SIG-M5 (cell line): ENCODE data around the gene GOLGB1.
"Not testable (repeated sequence)": the region's sequence is repeated elsewhere in the genome, so short reads cannot be mapped to it uniquely, and the experiment has no call there.

Experiments used
- DNase-seq: peaks from one replicate; lab custom pipeline; 2025; lab: John Stamatoyannopoulos, UW

GOLGB1 gene

DNA sequence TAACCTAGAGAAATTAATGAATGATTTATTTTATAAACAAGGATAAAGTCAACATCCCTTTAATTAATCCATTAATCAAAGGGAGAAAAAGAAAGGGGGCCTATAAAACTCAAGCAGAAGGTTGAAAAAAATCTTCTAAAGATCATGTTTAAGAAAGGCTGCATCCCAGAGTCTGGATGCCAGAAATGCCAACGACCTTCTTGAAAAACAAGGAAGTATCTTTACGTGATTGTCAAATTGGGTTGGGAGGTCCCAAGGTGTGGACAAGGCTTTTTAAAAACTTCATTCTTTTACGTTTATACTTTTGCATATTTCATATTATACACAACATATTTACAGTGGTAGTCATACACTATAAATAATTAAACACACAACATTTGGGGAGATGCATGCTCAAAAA is 1.6 kb downstream of the GOLGB1 start:
- DNase-seq = no peak

DNA sequence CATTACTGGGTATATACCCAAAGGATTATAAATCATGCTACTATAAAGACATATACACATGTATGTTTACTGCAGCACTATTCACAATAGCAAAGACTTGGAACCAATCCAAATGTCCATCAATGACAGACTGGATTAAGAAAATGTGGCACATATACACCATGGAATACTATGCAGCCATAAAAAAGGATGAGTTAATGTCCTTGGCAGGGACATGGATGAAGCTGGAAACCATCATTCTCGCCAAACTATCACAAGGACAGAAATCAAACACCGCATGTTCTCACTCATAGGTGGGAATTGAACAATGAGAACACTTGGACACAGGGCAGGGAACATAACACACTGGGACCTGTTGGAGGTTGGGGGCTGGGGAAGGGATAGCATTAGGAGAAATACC is 6.4 kb downstream of the GOLGB1 start:
- DNase-seq = not testable (repeated sequence)

DNA sequence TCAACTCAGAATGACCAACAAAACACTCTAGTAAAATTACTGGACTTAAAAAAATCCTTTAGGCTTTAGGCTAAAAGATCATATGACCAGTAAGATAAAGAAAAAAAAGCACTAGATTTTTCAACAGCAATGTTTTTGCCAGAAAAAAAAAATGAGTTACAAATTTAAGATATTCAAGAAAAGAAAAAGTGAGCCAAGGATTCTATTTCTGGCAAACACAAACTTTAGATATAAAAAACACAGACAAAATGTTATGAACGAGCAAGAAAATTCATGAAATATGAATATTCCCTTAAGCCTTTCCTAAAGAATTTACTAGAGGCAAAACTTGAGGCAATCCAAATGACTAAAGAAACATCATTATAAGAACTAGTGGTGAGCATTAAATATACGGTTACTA is 8.6 kb downstream of the GOLGB1 start:
- no peak for DNase-seq

DNA sequence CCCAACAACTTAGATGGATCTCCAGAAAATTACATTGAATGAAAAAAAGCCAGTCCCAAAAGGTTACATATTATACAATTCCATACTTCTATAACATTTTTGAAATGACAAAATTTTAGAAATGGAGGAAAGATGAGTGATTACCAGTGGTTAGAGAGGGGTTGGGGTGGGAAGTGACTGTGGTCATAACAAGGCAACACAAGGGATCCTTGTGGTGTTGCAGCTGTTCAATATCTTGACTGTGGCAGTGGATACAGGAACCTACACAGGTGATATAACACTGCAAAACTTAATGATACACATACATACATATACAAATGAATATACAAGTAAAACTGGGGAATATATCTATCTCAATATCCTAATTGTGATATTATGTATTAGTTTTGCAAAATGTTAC is 9.6 kb downstream of the GOLGB1 start:
- no peak for DNase-seq

DNA sequence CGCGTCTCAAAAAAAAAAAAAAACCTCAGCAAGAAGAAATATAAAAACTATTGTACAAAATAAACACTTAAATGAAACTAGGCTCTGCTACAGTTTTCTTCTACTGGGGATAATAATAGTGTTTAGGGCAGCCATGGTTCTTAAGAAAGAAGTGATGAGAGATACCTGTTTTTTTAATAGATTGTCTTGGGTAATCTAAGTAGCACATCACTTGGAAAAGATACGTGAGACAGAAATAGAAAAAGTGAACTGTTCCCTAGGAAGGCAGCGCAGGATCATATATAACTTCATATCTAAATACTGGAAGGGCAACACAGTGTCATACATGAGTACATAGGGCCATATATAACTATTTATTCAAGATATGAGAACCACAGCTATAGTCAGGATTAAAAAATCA is 11.9 kb downstream of the GOLGB1 start:
- no peak for DNase-seq

DNA sequence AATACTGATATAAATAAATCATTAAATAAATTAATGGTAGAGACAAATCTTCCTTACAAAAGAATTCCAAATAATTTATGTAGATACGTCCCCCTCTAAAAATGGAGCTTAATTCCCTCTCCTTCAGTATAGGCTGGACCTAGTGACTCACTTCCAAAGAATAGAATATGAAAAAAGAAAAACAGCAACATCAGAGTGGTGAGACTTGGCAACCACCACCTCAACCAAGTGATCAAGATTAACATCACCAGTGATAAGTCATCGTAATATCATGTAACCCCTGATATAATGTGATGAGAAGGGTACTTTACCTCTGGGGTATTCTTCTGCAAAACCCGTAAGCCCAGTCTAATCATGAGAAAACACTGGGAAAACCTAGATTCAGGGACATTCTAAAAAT is 13.4 kb downstream of the GOLGB1 start:
- no peak for DNase-seq

DNA sequence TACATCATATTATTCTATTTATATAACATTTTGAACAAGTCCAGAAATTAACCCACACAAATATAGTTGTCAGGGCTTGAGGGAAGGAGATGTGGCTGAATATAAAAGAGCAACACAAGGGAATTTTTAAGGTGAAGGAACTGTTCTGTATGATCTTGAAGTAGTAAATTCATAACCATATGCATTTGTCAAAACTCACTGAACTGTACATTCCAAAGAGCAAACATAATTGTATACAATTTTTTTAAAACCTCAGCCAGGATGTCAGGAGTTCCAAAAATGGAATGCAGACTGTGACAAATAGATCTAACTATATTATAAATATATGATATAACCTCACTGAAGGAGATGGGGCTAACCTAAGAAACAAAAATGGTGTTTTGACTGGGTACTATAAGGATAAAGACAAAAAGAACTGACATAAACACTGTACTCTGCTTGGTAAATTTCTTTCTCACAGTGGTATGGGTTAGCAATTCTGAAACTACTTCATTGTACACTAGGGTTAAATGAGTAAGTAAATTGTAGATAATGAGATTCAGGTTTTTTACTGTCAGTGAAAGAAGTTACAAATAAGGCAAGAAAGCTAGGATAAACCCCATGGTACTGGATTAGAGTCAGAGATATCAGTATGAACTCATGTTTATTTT is 14.4 kb downstream of the GOLGB1 start:
- no peak for DNase-seq

DNA sequence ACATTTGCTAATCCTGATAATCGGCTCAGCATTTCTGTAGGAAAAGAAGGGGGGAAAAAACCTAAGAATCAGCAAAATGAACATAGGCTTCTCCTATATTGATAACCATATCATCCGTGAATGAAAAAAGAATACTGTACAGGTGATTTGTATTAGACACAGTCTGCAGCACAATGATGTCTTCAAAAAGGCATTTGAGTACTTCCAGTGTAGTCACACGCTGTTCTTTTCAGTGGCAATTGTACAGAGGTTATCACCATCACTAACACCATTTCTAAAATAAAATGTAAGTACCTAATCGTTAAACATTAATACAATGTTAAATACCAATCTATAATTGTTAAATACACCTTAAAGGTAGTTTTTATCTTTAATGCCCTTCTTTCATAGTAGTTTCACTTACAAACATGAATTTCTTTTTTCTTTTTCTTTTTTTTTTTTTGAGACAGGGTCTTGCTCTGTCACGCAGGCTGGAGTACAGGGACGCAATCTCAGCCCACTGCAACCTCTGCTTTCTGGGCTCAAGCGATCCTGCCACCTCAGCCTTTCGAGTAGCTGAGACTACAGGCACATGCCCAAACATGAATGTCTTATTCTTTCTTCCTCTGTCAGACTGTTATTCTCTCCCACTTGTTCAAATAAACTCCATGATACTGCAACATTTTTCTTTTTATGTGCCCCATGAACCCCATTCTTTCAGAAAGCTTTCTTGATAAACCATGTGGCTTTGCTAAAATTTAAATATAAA is 18.4 kb downstream of the GOLGB1 start:
- no peak for DNase-seq

DNA sequence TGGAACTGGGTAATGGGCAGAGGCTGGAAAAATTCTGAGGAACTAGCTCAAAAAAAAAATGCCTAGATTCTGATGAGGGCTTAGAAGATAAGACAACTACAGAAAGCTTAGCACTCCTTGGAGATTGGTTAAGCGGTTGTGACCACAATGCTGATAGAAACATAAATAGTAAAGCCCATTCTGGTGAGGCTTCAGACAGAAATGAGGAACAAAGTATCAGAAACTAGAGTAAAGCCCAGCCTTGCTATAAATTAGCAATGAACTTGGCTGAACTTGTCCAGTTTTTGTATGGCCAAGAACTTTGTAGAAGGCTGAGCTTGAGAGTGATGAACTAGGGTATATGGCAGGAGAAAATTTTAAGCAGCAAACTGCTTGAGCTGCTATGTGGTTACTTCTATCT is 25.4 kb downstream of the GOLGB1 start:
- peak; percentile 43 for DNase-seq

DNA sequence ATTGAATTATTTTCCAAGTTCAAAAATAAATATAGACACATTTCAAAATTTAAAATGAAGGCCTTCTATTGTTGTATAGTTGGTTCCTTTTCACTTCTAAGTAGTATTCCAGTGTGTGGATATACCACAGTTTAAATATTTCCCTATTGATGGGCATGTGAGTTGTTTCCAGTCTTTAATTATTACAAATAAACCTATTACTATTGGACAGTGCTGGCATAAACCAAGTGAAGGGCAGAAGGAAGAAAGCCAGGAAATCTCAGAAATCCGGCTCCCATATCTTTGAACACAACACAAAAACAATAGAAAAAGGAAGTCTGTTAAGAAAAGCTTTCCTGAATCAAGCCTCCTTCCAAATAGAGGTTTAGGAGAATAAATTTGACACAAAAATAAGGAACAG is 26.1 kb downstream of the GOLGB1 start:
- DNase-seq = no peak

DNA sequence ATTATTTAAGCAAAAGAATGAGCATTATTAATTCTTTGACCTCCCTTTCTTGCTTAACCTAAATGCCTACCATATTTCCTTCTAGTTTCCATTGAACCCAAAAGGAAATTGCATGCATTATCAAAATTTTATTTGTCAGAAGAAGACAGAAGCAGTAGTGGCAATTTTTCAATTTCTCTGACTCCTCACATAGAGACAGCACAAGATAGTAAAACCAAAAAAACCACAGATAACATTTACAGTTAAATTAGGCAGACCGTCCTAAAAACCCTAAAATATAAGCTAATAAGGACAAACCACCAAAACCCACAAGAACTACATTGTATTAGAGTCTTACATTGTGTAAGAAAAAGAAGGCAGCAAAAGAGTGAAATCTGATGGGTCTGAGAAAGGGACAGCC is 27.1 kb downstream of the GOLGB1 start:
- DNase-seq = no peak

DNA sequence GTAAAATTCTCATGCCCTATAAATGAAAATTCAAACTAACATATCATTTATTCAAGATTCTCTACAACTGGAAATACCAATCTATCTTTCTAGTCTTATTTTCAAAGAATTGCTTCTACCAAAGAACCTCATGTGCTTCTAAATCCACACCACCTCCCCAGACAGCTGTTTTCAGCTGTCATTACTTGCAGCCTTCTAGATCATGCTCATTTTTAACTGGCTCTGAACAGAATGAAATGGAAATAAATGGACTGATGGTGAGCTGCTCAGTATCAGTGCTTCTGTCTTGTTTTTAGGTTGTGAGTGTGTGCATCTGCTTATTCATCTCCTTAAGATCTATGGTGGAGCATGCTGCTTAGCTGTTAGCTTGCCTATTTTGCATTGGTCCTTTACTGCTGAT is 29.4 kb downstream of the GOLGB1 start:
- DNase-seq = no peak

DNA sequence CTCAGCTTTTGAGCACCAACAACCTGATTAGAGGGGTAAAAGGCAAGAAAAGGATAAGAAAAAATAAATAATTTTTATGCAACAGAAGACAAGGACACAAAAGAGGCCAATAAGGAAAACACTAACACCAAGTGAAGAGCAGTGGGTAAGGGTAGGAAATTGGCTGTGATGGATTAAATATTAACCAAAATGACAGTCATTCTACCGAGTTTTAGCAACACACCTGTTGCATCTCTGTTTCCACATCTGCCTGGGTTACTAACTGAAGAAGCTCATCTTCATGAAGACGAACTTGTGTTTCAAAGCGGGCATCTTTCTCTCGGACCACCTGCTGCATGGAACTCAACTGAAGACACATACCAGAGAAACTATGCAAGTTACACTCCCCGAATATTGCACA is 30.1 kb downstream of the GOLGB1 start:
- DNase-seq = no peak

DNA sequence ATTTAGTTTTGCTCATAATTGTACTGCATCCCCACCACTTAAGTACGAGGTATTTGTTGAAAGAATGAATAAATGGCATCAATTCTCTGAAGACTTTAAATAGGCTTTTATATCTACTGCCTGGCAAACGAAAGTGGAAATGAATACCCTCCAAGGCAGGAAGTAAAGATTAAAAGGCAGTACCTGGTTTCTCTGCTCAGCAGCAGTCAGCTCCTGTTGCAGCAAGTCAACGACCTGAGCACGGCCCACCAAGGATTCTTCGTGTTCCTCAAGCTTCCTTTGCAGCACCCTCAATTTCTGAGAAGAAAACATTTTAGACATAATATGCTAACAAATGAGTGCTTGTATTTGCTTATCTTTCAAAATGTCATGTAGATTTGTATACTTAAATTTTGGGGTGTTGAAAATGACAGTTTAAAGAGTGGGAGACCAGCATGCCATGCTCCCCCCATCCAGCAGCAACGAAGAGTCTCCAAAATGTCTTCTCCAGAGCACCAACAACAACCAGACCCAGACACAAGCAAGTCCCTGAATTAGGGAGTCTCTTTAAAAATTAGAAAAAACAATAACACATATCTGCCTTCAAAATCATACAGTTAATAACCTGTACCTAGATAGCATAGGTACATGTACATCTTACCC is 31.2 kb downstream of the GOLGB1 start:
- DNase-seq = no peak

DNA sequence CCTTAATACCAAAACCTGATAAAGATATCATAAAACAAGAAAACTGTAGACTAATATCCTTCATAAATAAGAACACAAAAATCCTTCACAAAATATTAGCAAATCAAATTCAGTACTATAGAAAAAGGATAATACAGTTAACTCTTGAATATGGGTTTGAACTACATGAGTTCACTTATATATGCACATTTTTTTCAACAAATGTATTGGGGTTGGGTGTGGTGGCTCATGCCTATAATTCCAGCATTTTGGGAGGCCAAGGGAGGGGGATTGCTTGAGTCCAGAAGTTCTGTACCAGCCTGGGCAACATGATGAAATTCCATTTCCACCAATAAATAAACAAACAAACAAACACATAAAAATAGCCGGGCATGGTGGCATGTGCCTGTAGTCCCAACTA is 39.2 kb downstream of the GOLGB1 start:
- no peak for DNase-seq

DNA sequence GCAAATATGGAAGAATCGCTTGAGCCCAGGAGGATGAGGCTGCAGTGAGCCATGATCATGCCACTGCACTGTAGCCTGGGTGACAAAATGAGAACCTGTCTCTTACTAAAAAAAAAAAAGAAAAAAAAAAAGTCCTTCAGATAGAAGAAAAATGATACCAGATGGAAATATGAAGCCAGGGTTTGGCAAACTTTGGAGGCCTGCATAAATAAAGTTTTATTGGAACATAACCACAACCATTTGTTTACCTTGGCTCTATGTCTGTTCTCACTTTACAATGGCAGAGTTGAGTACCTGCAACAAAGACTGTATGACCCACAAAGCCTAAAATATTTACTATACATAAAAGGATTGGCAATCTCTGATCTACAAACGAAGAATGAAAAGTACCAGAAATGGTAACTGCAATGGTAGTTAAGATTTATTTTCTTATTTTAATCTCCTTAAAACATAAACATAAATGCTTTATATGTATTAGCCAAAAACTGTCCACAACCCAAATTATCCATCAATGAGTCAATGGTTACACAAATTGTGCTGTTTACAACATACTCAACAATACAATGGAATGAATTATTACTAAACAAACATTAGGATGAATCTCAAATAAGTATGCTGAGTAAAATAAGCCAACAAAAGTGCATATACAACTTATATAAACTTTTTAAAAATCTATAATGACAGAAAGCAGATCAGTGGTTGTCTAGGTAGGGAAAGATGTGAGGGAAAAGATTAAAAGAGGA is 41.8 kb downstream of the GOLGB1 start:
- no peak for DNase-seq

DNA sequence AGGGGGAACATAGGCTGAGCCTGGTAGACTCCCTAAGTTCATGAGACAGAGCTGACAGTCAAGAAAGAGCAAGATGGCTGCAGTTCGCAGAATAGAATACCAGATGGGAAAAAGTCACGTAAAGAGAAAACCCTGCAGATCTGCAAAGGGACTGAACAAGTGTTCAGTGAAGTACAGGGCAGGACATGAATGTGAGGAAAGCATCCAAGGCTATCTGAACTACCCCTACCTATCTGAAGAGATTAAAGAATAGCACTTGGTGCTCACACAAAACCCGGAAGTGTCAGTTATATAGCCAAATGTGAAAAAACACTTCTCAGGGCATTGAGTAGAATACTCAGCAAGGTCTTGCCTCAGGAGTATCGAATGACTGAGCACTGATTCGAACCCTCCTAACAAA is 44.0 kb downstream of the GOLGB1 start:
- no peak for DNase-seq

DNA sequence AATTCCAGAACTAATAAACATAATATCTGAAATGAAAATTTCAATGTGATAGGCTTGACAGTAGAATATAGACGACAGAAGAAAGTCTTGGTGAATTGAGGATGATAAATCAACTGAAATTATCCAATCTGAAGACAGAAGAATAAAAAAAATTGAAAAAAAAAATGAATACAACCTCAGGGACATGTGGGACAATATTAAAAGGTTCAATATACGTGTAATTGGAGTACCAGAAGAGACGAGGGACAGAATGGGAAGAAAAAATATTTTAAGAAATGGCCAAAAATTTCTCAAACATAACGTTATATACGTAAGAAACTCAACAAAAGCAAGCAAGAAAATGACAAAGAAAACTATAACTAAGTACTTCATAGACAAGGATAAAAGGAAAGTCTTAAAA is 45.6 kb downstream of the GOLGB1 start:
- no peak for DNase-seq

DNA sequence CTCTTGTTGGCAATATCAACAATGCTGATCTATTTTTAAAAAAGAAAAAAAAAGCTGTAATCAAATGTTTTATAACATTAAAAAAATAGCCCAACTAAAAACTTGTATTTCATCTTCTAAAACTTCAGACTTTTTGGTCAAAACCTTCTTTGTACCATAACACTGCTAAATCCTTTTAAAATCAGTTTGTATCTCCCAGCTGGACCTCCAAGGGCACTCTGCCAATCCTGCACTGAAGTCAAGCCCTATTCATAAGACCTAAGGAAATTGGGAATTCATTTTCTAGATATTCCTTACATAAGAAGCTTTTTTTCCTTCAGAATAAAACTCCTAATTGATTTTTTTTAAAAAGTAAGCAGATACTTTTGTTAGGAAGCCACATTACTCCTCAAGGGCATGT is 50.6 kb downstream of the GOLGB1 start:
- no peak for DNase-seq

DNA sequence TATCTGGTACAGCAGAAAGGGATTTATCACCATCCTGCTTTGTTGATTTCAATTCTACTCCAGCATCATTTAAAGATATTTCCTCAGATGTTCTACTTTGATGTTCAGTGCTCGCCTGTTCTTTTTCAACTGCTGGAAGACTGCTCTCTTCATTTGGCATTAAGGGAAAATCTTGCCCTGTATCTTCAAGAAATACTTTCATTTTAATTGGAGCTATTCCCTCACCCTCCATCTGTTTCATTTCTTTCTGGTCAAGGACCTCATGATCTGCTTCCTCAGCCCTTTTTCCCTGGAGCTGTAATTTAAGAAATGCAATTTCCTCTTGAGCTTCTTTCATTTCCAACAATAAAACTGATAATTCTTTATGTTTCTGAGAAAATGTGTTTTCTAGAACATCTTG is 51.1 kb downstream of the GOLGB1 start:
- no peak for DNase-seq

DNA sequence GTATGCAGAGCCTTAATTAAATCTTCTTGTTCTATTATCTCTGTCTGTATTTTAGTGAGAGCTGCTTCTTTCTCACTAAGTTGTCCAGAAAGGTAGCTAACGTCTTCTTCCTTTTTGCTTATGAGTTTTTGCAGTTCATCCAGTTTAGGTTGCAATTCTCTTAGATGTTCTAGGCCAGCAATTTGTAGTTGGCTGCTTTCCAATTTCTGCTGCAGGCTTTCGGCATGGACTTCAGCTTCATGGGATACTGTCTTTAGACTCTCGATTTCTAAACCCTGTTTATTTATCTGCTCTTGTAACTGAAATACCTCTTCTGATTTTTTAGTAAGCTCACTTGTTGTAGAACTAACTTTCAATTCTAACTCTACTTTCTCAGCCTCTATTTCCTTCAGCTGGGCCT is 53.4 kb downstream of the GOLGB1 start:
- DNase-seq = no peak

DNA sequence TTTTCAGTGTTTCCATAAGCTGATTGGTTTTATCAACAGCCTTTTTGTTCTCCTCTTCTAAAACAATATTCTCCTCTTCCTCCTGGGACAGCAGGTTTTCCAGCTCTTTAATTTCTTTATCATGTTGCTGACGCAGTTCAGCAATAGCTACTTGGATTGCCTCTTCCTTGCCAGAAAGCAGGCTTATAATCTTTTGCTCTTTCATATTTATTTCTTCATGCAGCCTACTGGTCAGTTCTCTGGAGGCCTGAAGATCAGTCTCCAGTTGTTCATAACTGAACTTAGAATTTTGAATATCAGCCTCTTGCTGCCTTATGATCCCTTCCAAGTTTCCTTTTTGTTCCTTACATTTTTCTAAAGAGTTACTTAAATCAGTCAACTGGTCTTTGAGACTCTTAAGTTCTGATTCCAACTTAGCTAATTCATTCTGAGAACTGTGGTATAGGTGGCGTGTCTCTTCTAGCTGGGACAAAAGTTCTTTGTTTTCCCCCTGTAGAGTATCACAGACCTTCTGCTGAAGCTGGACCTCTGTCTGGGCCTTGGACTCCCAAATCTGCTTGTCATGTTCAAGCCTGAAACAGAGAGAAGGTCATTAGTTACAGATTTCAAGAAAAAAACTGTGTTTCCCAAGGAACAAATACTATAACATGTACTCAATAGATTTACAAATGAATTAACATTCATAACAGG is 57.4 kb downstream of the GOLGB1 start:
- no peak for DNase-seq
